NCI-H146 treated with DMSO at 0.1 percent for 48 hours (cell line): ENCODE results near the gene RPS24.
A peak's percentile ranks its signal among the peaks of the same experiment; 100 is the strongest.
"Not testable (repeated sequence)": the region's sequence is repeated elsewhere in the genome, so short reads cannot be mapped to it uniquely, and the experiment has no call there.

Experiments used
- DNase-seq: peaks from one replicate; lab custom pipeline; 2025; ENCODE audit not compliant: unreplicated experiment; lab: John Stamatoyannopoulos, UW

RPS24 gene

GRCh38 chr10:78033637-78034470, at the start of gene RPS24:
Gene RPS24 (plus strand): TSS chr10:78033863. CDS start chr10:78033902, 39 bp downstream.
- DNase-seq = peak; percentile 98

- DNase-seq = no peak
These were observed 48.7 kb upstream of the RPS24 start for GRCh38 chr10:77984986-77985385.

- no peak for DNase-seq
These were observed 45.9 kb upstream of the RPS24 start for GRCh38 chr10:77987671-77988255.

GRCh38 chr10:77989081-77989724, 44.5 kb upstream of the RPS24 start:
- no peak for DNase-seq

- DNase-seq = no peak
These were observed 40.0 kb upstream of the RPS24 start for GRCh38 chr10:77993620-77994019.

GRCh38 chr10:77998780-77999179, 34.9 kb upstream of the RPS24 start:
- not testable (repeated sequence) for DNase-seq

- no peak for DNase-seq
These were observed 33.5 kb upstream of the RPS24 start for GRCh38 chr10:78000206-78000605.

- no peak for DNase-seq
These were observed 32.6 kb upstream of the RPS24 start for GRCh38 chr10:78000956-78001472.

GRCh38 chr10:78002541-78003288, 30.9 kb upstream of the RPS24 start:
- no peak for DNase-seq

GRCh38 chr10:78004215-78005026, 29.2 kb upstream of the RPS24 start:
- DNase-seq = no peak

- no peak for DNase-seq
These were observed 26.5 kb upstream of the RPS24 start for GRCh38 chr10:78007172-78007571.

- no peak for DNase-seq
These were observed 24.0 kb upstream of the RPS24 start for GRCh38 chr10:78009662-78010061.

- no peak for DNase-seq
These were observed 23.4 kb upstream of the RPS24 start for GRCh38 chr10:78010278-78010677.

GRCh38 chr10:78011065-78011464, 22.6 kb upstream of the RPS24 start:
- no peak for DNase-seq

- no peak for DNase-seq
These were observed 20.1 kb upstream of the RPS24 start for GRCh38 chr10:78013564-78013963.

GRCh38 chr10:78015546-78015945, 18.1 kb upstream of the RPS24 start:
- no peak for DNase-seq

- DNase-seq = no peak
These were observed 15.8 kb upstream of the RPS24 start for GRCh38 chr10:78017856-78018255.

- no peak for DNase-seq
These were observed 14.4 kb upstream of the RPS24 start for GRCh38 chr10:78019264-78019663.

GRCh38 chr10:78021201-78021600, 12.5 kb upstream of the RPS24 start:
- DNase-seq = no peak

- DNase-seq = no peak
These were observed 9.9 kb upstream of the RPS24 start for GRCh38 chr10:78023741-78024140.
